Spinal cord (tissue), 10 donors: ENCODE data around the gene NEU3. TPM values are rescaled to one million over a fixed set of nuclear protein-coding genes. Genes with fewer than 3 reads are reported as not detected.

ENCODE experiments used
- DNase-seq, 6 donors: peaks; one replicate each; pipeline versions ENCODE4 v3.0.0 to v3.0.0-alpha.2; 2013 to 2015; ENCODE audit warnings: low spot score in 6 of 6, low read depth in 4 of 6
- H3K27ac ChIP-seq: one replicate; pipeline ENCODE4 v1.5.1; 2013; ENCODE audit warnings: low read depth, low read length, control low read depth
- H3K27me3 ChIP-seq: one replicate; pipeline ENCODE4 v1.6.1; 2013; ENCODE audit warnings: low read length; ENCODE audit not compliant: control insufficient read depth, insufficient read depth
- H3K36me3 ChIP-seq: one replicate; pipeline ENCODE4 v1.6.1; 2013; ENCODE audit warnings: low read length; ENCODE audit not compliant: control insufficient read depth, insufficient read depth
- H3K4me1 ChIP-seq: one replicate; pipeline ENCODE4 v1.6.1; 2013; ENCODE audit warnings: low read length; ENCODE audit not compliant: control insufficient read depth, insufficient read depth
- H3K4me3 ChIP-seq: one replicate; pipeline ENCODE4 v1.5.1; 2013; ENCODE audit warnings: low read depth, low read length, control low read depth
- H3K9me3 ChIP-seq: one replicate; pipeline ENCODE4 v1.6.1; 2013; ENCODE audit warnings: low read length; ENCODE audit not compliant: control insufficient read depth, insufficient read depth
- WGBS: methylation state at CpG from one replicate; pipeline ENCODE4 v1.1.5; 2013; ENCODE audit warnings: missing lambda C conversion rate; ENCODE audit not compliant: insufficient coverage; 5-methylcytosine and 5-hydroxymethylcytosine counted together
- polyA plus RNA-seq, 2 donors: library from polyadenylated mRNA; unstranded; fragments of 120-200 nt; gene quantifications; one replicate each; pipeline ENCODE4 v1.2.1, GENCODE V29; 2013; ENCODE audit not compliant: insufficient read length in 2 of 2
- total RNA-seq, 2 donors: library from RNA; depleted of rRNA in 1 of 2; stranded (reverse); fragments of 120-200 nt in 1 of 2; fragments of >200 nt in 1 of 2; gene quantifications; one replicate each; pipeline versions ENCODE4 v1.2.3 to v1.2.4, GENCODE V29; 2013 to 2014
- donor health status: healthy.

Gene NEU3
- total and polyA plus RNA-seq, 4 donors, result 14.5 to 16.3 (median 14.7) TPM

- Histone ChIP-seq H3K27me3 (no peaks in the 10 kb centered on the region), H3K9me3 (no peaks in the 10 kb centered on the region), H3K4me3 (no peak overlapping the region), H3K4me1 (peaks cover 17% of the 10 kb centered on the region), H3K36me3 (no peaks in the 10 kb centered on the region), H3K27ac (peak overlapping the region; percentile 49)
- WGBS, result 71% methylated on average over 5 of the region's 6 CpGs
- peak in 1 of 6 donors; percentile 6 for DNase-seq
Observed at GRCh38 chr11:75023446-75024067, 34.8 kb downstream of the NEU3 start.

- Histone ChIP-seq H3K9me3 (no peaks in the 10 kb centered on the region), H3K27me3 (no peaks in the 10 kb centered on the region), H3K4me3 (no peak overlapping the region), H3K4me1 (peaks cover 17% of the 10 kb centered on the region), H3K36me3 (no peaks in the 10 kb centered on the region), H3K27ac (peak overlapping the region; percentile 49)
- WGBS, result 49% methylated on average over 3 of the region's 6 CpGs
- DNase-seq, result peak in 1 of 6 donors; percentile 35
Observed at GRCh38 chr11:75024068-75024449, 35.3 kb downstream of the NEU3 start.

- Histone ChIP-seq H3K9me3 (no peaks in the 10 kb centered on the region), H3K4me1 (peaks cover 17% of the 10 kb centered on the region), H3K36me3 (no peaks in the 10 kb centered on the region), H3K27me3 (no peaks in the 10 kb centered on the region), H3K4me3 (no peak overlapping the region), H3K27ac (peak overlapping the region; percentile 17)
- DNase-seq, result peak in 2 of 6 donors; percentile 27 to 51
- 45% methylated on average over 1 of the region's 1 CpG for WGBS
Observed at GRCh38 chr11:75024764-75025211, 36.1 kb downstream of the NEU3 start.

DNA sequence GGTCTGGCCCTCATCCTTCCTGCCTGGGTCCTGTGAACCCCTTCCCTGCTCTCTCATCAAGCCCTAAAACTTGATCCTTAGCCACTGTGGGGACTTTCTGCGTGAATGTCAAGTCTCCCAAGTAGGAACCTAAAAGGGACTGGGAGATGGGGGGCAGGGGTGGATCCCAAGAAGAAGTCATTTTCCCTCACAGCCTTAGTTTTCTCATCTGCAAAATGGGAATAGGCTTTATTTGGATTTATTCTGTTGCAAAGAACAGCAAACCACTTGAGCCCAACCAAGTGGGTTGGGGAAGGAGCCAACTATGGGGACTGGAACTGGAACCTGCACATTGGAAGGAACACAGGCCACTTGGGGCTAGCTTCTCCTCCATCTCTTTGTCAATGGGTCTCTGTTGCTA is 36.8 kb downstream of the NEU3 start:
- Histone ChIP-seq H3K4me3 (no peak overlapping the region), H3K9me3 (no peaks in the 10 kb centered on the region), H3K27me3 (no peaks in the 10 kb centered on the region), H3K27ac (no peak overlapping the region), H3K36me3 (no peaks in the 10 kb centered on the region), H3K4me1 (peaks cover 17% of the 10 kb centered on the region)
- no peak for DNase-seq
- no CpG with 5 or more reads among the region's 1 CpG for WGBS

DNA sequence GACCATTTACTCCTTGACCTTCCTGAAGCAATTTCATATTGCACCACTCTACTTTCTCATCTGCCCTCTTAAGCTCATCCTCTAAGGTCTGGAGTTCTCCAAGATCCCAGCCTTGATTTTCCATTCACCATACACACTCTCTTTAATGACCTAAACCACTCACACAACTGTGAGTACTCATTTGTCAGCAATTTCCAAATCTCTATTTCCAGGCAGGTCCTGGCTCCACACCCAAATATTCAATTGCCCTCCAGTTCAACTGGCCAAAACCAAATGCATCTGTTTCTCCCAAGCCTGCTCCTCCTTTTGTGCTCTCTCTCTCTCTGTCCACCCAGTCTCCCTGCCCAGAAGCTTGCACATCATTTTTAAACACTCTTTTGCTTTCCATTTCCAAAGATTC is 39.6 kb downstream of the NEU3 start:
- Histone ChIP-seq H3K27ac (no peak overlapping the region), H3K27me3 (no peaks in the 10 kb centered on the region), H3K4me1 (peaks cover 13% of the 10 kb centered on the region), H3K4me3 (no peak overlapping the region), H3K9me3 (no peaks in the 10 kb centered on the region), H3K36me3 (no peaks in the 10 kb centered on the region)
- DNase-seq, result no peak

- Histone ChIP-seq H3K4me1 (peaks cover 9% of the 10 kb centered on the region), H3K27me3 (no peaks in the 10 kb centered on the region), H3K36me3 (no peaks in the 10 kb centered on the region), H3K27ac (no peak overlapping the region), H3K4me3 (no peak overlapping the region), H3K9me3 (no peaks in the 10 kb centered on the region)
- DNase-seq, result no peak
- WGBS, result 0% methylated on average over 2 of the region's 2 CpGs
Observed at GRCh38 chr11:75028724-75029123, 40.0 kb downstream of the NEU3 start.

DNA sequence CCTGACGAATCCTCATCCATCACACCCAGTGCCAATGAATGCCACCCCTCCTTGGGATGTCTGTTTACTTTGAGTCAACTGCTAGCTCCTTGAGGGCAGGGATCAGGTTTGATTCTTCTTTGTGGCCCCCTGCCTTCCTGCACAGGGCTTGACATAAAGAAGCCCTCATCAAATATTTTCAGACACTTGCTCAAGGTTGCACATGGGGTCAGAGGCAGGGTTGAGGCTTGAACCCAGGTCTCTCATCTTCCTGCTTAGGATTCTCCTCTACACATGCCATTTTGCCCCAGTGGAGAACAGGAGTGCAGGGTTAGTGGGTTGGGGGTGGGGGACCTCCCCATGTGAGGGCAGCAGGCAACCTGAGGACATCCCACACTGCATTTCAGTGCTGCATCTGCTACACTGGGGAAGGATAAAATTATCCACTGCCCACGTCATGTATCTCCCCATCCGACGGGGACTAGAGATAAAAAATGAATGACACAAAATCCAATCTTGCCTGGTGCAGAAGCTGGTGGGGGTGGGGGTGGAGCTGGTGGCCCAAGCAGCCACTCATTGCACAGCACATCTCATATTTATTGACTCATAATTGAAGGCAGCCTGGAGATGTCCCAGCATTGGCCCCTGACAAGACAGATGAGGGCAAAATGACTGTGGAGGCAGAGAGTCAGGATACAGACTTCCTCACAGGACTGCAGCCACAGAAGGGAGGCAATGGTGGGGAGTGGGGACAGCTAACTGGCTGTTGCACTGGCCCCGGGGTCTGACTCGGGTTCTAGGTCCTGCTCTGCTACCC is 41.3 kb downstream of the NEU3 start:
- Histone ChIP-seq H3K27me3 (no peaks in the 10 kb centered on the region), H3K4me1 (peaks cover 3% of the 10 kb centered on the region), H3K36me3 (no peaks in the 10 kb centered on the region), H3K27ac (no peak overlapping the region), H3K4me3 (no peak overlapping the region), H3K9me3 (no peaks in the 10 kb centered on the region)
- DNase-seq, result no peak
- WGBS, result 100% methylated on average over 1 of the region's 6 CpGs

DNA sequence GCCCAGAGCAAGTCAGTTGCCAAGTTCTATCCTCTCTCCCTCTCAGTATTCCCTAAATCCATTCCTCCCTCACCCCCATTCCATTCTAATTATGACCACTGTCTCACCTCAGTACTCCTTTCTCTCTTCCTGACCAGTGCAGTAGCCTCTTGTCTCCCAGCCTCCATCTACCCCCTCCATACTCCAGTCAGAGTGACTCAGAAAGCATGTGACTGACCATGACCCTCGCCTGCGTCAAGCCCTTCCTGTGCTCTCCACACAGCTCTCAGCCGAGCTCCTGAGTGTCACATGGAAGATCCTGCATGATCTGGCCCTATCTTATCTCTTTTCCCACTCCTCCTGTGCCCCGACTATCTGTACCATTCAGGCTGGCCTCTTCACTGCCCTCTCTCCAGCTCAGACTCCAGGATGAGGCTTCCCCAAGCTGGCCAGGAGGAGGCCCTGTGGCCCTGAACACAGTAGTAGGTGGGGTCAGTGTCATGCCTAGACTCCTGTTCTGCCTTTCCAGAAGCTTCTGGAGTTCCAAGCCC is 42.6 kb downstream of the NEU3 start:
- Histone ChIP-seq H3K4me3 (no peak overlapping the region), H3K36me3 (no peaks in the 10 kb centered on the region), H3K27ac (no peak overlapping the region), H3K4me1 (peaks cover 3% of the 10 kb centered on the region), H3K9me3 (no peaks in the 10 kb centered on the region), H3K27me3 (no peaks in the 10 kb centered on the region)
- WGBS, result 90% methylated on average over 4 of the region's 4 CpGs
- no peak for DNase-seq

- no peak overlapping the region for H3K4me3 ChIP-seq
- H3K9me3 ChIP-seq, result no peaks in the 10 kb centered on the region
- WGBS, result 77% methylated on average over 5 of the region's 8 CpGs
- peak in 3 of 6 donors; percentile 17 to 49 (median 48) for DNase-seq
- no peak overlapping the region for H3K27ac ChIP-seq
- H3K4me1 ChIP-seq, result peaks cover 3% of the 10 kb centered on the region
- H3K36me3 ChIP-seq, result no peaks in the 10 kb centered on the region
- H3K27me3 ChIP-seq, result no peaks in the 10 kb centered on the region
Observed at GRCh38 chr11:75031771-75032549, 43.2 kb downstream of the NEU3 start.
